ENCODE results near the gene ATP8A2. TPM values are rescaled to one million over a fixed set of nuclear protein-coding genes. Genes with fewer than 3 reads are reported as not detected.

Gene ATP8A2
- total and polyA plus RNA-seq, 10 of the 15 experiments (the other 5 are each of a cell fraction or from before 2014, with no cell fraction given): 0.01 to 0.04 (median 0.04) TPM; not detected in 7

- TF ChIP-seq, protein P1, sequence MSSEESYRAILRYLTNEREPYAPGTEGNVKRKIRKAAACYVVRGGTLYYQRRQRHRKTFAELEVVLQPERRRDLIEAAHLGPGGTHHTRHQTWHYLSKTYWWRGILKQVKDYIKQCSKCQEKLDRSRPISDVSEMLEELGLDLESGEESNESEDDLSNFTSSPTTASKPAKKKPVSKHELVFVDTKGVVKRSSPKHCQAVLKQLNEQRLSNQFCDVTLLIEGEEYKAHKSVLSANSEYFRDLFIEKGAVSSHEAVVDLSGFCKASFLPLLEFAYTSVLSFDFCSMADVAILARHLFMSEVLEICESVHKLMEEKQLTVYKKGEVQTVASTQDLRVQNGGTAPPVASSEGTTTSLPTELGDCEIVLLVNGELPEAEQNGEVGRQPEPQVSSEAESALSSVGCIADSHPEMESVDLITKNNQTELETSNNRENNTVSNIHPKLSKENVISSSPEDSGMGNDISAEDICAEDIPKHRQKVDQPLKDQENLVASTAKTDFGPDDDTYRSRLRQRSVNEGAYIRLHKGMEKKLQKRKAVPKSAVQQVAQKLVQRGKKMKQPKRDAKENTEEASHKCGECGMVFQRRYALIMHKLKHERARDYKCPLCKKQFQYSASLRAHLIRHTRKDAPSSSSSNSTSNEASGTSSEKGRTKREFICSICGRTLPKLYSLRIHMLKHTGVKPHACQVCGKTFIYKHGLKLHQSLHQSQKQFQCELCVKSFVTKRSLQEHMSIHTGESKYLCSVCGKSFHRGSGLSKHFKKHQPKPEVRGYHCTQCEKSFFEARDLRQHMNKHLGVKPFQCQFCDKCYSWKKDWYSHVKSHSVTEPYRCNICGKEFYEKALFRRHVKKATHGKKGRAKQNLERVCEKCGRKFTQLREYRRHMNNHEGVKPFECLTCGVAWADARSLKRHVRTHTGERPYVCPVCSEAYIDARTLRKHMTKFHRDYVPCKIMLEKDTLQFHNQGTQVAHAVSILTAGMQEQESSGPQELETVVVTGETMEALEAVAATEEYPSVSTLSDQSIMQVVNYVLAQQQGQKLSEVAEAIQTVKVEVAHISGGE (CRISPR knock-in tag; IDR thresholded peaks at IDR 0.05): no peak
- TF ChIP-seq ZBTB33 (IDR thresholded peaks at IDR 0.05) (no peak), PRDM15 (CRISPR knock-in tag; IDR thresholded peaks at IDR 0.05) (no peak), RBBP5 (conservative IDR thresholded peaks at IDR 0.05) (no peak), ZNF217 (IDR thresholded peaks at IDR 0.05) (no peak), CREB1 (IDR thresholded peaks at IDR 0.05; ENCODE audit: low read depth) (no peak)
- TF ChIP-seq, protein P2, sequence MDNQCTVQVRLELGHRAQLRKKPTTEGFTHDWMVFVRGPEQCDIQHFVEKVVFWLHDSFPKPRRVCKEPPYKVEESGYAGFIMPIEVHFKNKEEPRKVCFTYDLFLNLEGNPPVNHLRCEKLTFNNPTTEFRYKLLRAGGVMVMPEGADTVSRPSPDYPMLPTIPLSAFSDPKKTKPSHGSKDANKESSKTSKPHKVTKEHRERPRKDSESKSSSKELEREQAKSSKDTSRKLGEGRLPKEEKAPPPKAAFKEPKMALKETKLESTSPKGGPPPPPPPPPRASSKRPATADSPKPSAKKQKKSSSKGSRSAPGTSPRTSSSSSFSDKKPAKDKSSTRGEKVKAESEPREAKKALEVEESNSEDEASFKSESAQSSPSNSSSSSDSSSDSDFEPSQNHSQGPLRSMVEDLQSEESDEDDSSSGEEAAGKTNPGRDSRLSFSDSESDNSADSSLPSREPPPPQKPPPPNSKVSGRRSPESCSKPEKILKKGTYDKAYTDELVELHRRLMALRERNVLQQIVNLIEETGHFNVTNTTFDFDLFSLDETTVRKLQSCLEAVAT (IDR thresholded peaks at IDR 0.05): no peak
Observed at GRCh38 chr13:25859528-25859927, 487.8 kb downstream of the ATP8A2 start (continued).

Data from GM12878 (cell line).